ENCODE results near the gene CABLES1. TPM values are rescaled to one million over a fixed set of nuclear protein-coding genes. Genes with fewer than 3 reads are reported as not detected.
"Not testable (repeated sequence)": the region's sequence is repeated elsewhere in the genome, so short reads cannot be mapped to it uniquely, and the experiment has no call there.

CABLES1 gene
- total RNA-seq, 2 experiments from 2014 or later = 1.9 to 2.1 TPM

GRCh38 chr18:23154823-23155500 lies 19.7 kb downstream of the CABLES1 start:
- no peak overlapping the region for H3K27ac Mint-ChIP-seq
- no peaks in the 10 kb centered on the region for H3K9me3 Mint-ChIP-seq
- ChIA-PET CTCF (no interaction called here), POLR2A (no interaction called here)
- DNase-seq = no peak
- no peaks in the 10 kb centered on the region for H3K4me1 Mint-ChIP-seq
- H3K36me3 Mint-ChIP-seq (ENCODE audit: low read depth) = no peaks in the 10 kb centered on the region
- H3K27me3 Mint-ChIP-seq = no peaks in the 10 kb centered on the region
- H3K4me3 Mint-ChIP-seq = no peak overlapping the region

- POLR2A ChIA-PET = no interaction called here
- Mint-ChIP-seq H3K4me3 (no peak overlapping the region), H3K27me3 (no peaks in the 10 kb centered on the region), H3K4me1 (no peaks in the 10 kb centered on the region), H3K9me3 (no peaks in the 10 kb centered on the region), H3K36me3 (ENCODE audit: low read depth) (no peaks in the 10 kb centered on the region), H3K27ac (no peak overlapping the region)
- DNase-seq = no peak
- CTCF ChIA-PET = no interaction called here
Measured at GRCh38 chr18:23155537-23155936, 20.3 kb downstream of the CABLES1 start.

- H3K27ac Mint-ChIP-seq = no peak overlapping the region
- no peaks in the 10 kb centered on the region for H3K4me1 Mint-ChIP-seq
- no peaks in the 10 kb centered on the region for H3K27me3 Mint-ChIP-seq
- no peaks in the 10 kb centered on the region for H3K9me3 Mint-ChIP-seq
- CTCF ChIA-PET = no interaction called here
- POLR2A ChIA-PET = no interaction called here
- H3K36me3 Mint-ChIP-seq (ENCODE audit: low read depth) = no peaks in the 10 kb centered on the region
- DNase-seq = no peak
- no peak overlapping the region for H3K4me3 Mint-ChIP-seq
Measured at GRCh38 chr18:23156134-23156533, 20.8 kb downstream of the CABLES1 start.

- Mint-ChIP-seq H3K36me3 (ENCODE audit: low read depth) (no peaks in the 10 kb centered on the region), H3K4me3 (no peak overlapping the region), H3K4me1 (no peaks in the 10 kb centered on the region), H3K9me3 (no peaks in the 10 kb centered on the region), H3K27ac (no peak overlapping the region), H3K27me3 (no peaks in the 10 kb centered on the region)
- no peak for DNase-seq
- POLR2A ChIA-PET = no interaction called here
- CTCF ChIA-PET = interaction anchor here (0.6 kb wide), 1 partner anchor 14 kb away, joined by 4 read pairs; no protein-coding TSS in a partner anchor
Measured at GRCh38 chr18:23158058-23158457, 22.8 kb downstream of the CABLES1 start.

GRCh38 chr18:23158884-23159283 lies 23.6 kb downstream of the CABLES1 start:
- H3K4me3 Mint-ChIP-seq; H3K36me3 Mint-ChIP-seq (ENCODE audit: low read depth); H3K4me1 Mint-ChIP-seq; H3K27me3 Mint-ChIP-seq; H3K27ac Mint-ChIP-seq; DNase-seq; POLR2A ChIA-PET; H3K9me3 Mint-ChIP-seq: not testable (repeated sequence)
- CTCF ChIA-PET = interaction anchor here (0.8 kb wide), 1 partner anchor 10 kb away, joined by 3 read pairs; no protein-coding TSS in a partner anchor

GRCh38 chr18:23159344-23159743 lies 24.1 kb downstream of the CABLES1 start:
- Mint-ChIP-seq H3K4me1 (no peaks in the 10 kb centered on the region), H3K4me3 (no peak overlapping the region), H3K27me3 (no peaks in the 10 kb centered on the region), H3K9me3 (no peaks in the 10 kb centered on the region), H3K27ac (no peak overlapping the region), H3K36me3 (ENCODE audit: low read depth) (no peaks in the 10 kb centered on the region)
- no peak for DNase-seq
- ChIA-PET CTCF (interaction anchor here (0.7 to 0.8 kb wide), 3 partner anchors 10 to 754 kb away, joined by 3 read pairs; no protein-coding TSS in a partner anchor), POLR2A (no interaction called here)

- Mint-ChIP-seq H3K4me3 (no peak overlapping the region), H3K36me3 (ENCODE audit: low read depth) (no peaks in the 10 kb centered on the region), H3K4me1 (no peaks in the 10 kb centered on the region), H3K27me3 (no peaks in the 10 kb centered on the region), H3K9me3 (no peaks in the 10 kb centered on the region), H3K27ac (no peak overlapping the region)
- DNase-seq = no peak
- CTCF ChIA-PET = interaction anchor here (1.0 kb wide), 1 partner anchor 22 kb away, joined by 3 read pairs; no protein-coding TSS in a partner anchor
- POLR2A ChIA-PET = no interaction called here
Measured at GRCh38 chr18:23162473-23162872, 27.2 kb downstream of the CABLES1 start.

GRCh38 chr18:23163786-23164533 lies 28.7 kb downstream of the CABLES1 start:
- ChIA-PET CTCF (interaction anchor here (1.2 to 1.3 kb wide), 2 partner anchors 12 to 17 kb away, joined by 5 to 6 read pairs; no protein-coding TSS in a partner anchor), POLR2A (no interaction called here)
- Mint-ChIP-seq H3K27me3 (no peaks in the 10 kb centered on the region), H3K36me3 (ENCODE audit: low read depth) (no peaks in the 10 kb centered on the region), H3K4me1 (no peaks in the 10 kb centered on the region), H3K9me3 (no peaks in the 10 kb centered on the region), H3K27ac (no peak overlapping the region), H3K4me3 (no peak overlapping the region)
- DNase-seq = no peak

GRCh38 chr18:23165271-23166068 lies 30.2 kb downstream of the CABLES1 start:
- H3K4me3 Mint-ChIP-seq = no peak overlapping the region
- no peak for DNase-seq
- no peaks in the 10 kb centered on the region for H3K36me3 Mint-ChIP-seq (ENCODE audit: low read depth)
- no peak overlapping the region for H3K27ac Mint-ChIP-seq
- CTCF ChIA-PET = interaction anchor here (1.2 to 1.3 kb wide), 2 partner anchors 14 to 18 kb away, joined by 5 to 6 read pairs; no protein-coding TSS in a partner anchor
- no peaks in the 10 kb centered on the region for H3K27me3 Mint-ChIP-seq
- POLR2A ChIA-PET = no interaction called here
- no peaks in the 10 kb centered on the region for H3K9me3 Mint-ChIP-seq
- no peaks in the 10 kb centered on the region for H3K4me1 Mint-ChIP-seq

GRCh38 chr18:23166891-23167541 lies 31.7 kb downstream of the CABLES1 start:
- Mint-ChIP-seq H3K27ac (no peak overlapping the region), H3K4me1 (no peaks in the 10 kb centered on the region), H3K9me3 (no peaks in the 10 kb centered on the region), H3K27me3 (no peaks in the 10 kb centered on the region), H3K36me3 (ENCODE audit: low read depth) (no peaks in the 10 kb centered on the region), H3K4me3 (no peak overlapping the region)
- POLR2A ChIA-PET = no interaction called here
- DNase-seq = no peak
- CTCF ChIA-PET = interaction anchor here (0.8 kb wide), 1 partner anchor 16 kb away, joined by 3 read pairs; no protein-coding TSS in a partner anchor

- Mint-ChIP-seq H3K4me1 (no peaks in the 10 kb centered on the region), H3K9me3 (no peaks in the 10 kb centered on the region), H3K27ac (no peak overlapping the region), H3K27me3 (peaks cover 4% of the 10 kb centered on the region), H3K4me3 (no peak overlapping the region), H3K36me3 (ENCODE audit: low read depth) (no peaks in the 10 kb centered on the region)
- ChIA-PET POLR2A (no interaction called here), CTCF (interaction anchor here (0.7 to 1.2 kb wide), 2 partner anchors 11 to 13 kb away, joined by 3 to 4 read pairs; no protein-coding TSS in a partner anchor)
- DNase-seq = no peak
Measured at GRCh38 chr18:23169673-23170044, 34.4 kb downstream of the CABLES1 start.

- Mint-ChIP-seq H3K4me3 (no peak overlapping the region), H3K4me1 (no peaks in the 10 kb centered on the region), H3K36me3 (ENCODE audit: low read depth) (no peaks in the 10 kb centered on the region), H3K27ac (no peak overlapping the region), H3K27me3 (peaks cover 4% of the 10 kb centered on the region), H3K9me3 (no peaks in the 10 kb centered on the region)
- DNase-seq = no peak
- POLR2A ChIA-PET = no interaction called here
- CTCF ChIA-PET = interaction anchor here (1.2 kb wide), 1 partner anchor 13 kb away, joined by 4 read pairs; no protein-coding TSS in a partner anchor
Measured at GRCh38 chr18:23170137-23170536, 34.9 kb downstream of the CABLES1 start.
